ENCODE results near the gene CLDN11. TPM values are rescaled to one million over a fixed set of nuclear protein-coding genes. Genes with fewer than 3 reads are reported as not detected.

Gene CLDN11
- total RNA-seq, 1 donor from 2014 or later = 86.8 TPM

DNA sequence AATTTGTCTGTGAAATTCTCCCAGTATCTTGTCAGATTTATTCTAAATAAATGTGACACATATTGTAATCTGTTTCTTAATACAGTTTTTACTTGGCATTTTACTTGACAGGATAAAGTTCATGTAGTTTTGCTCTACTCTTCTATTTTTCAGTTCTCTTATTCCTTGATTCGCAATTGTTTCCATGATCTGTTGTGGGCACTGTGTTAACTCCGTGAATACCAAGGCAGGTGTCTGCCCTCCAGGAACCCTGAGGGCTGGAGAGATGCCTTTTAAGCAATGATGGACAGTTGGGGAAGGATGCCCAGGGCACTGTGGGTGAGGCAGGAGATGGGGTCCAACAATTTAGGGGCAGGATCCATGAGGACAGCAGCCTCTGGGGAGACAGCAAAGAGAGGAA lies 3.1 kb downstream of the CLDN11 start:
- H3K4me1 Mint-ChIP-seq (ENCODE audit: unreplicated experiment) = peaks cover 45% of the 10 kb centered on the region
- peaks cover 25% of the 10 kb centered on the region for H3K27me3 Mint-ChIP-seq
- peak overlapping the region; percentile 86 for H3K4me3 Mint-ChIP-seq
- peaks cover 12% of the 10 kb centered on the region for H3K36me3 Mint-ChIP-seq
- TF ChIP-seq, protein P1, sequence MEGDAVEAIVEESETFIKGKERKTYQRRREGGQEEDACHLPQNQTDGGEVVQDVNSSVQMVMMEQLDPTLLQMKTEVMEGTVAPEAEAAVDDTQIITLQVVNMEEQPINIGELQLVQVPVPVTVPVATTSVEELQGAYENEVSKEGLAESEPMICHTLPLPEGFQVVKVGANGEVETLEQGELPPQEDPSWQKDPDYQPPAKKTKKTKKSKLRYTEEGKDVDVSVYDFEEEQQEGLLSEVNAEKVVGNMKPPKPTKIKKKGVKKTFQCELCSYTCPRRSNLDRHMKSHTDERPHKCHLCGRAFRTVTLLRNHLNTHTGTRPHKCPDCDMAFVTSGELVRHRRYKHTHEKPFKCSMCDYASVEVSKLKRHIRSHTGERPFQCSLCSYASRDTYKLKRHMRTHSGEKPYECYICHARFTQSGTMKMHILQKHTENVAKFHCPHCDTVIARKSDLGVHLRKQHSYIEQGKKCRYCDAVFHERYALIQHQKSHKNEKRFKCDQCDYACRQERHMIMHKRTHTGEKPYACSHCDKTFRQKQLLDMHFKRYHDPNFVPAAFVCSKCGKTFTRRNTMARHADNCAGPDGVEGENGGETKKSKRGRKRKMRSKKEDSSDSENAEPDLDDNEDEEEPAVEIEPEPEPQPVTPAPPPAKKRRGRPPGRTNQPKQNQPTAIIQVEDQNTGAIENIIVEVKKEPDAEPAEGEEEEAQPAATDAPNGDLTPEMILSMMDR (conservative IDR thresholded peaks at IDR 0.05) = no peak
- H3K27ac Mint-ChIP-seq = no peak overlapping the region
- no peak for DNase-seq (ENCODE audit: extremely low spot score, unreplicated experiment)
- H3K9me3 Mint-ChIP-seq = peaks cover 6% of the 10 kb centered on the region

DNA sequence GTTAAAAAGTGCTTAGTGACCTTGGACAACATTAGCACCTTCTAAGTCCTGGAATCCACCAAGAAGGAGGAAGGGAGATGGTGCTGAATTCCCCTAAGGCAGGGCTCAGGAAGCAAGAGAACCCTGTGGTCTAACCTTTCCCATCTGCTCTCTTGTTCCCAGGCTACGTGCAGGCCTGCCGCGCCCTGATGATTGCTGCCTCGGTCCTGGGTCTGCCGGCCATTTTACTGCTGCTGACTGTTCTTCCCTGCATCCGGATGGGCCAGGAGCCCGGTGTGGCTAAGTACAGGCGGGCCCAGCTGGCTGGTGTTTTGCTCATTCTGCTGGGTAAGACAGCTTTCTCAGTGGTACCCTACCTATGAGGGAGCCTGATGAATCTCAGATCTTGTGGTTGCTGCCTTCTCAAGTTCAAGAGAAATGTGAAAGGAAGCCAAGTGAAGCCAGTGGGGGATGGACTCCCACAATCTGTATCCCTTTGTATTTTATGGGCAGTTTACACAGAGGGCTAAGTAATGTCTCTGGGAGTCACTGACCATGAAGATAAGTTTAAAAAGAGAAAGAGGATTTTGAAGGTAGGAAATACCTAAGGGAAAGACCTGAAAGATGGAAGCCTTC lies 4.4 kb downstream of the CLDN11 start:
- peaks cover 39% of the 10 kb centered on the region for H3K4me1 Mint-ChIP-seq (ENCODE audit: unreplicated experiment)
- DNase-seq (ENCODE audit: extremely low spot score, unreplicated experiment) = no peak
- peaks cover 12% of the 10 kb centered on the region for H3K36me3 Mint-ChIP-seq
- H3K27ac Mint-ChIP-seq = no peak overlapping the region
- TF ChIP-seq, protein P1 (conservative IDR thresholded peaks at IDR 0.05) = no peak
- H3K9me3 Mint-ChIP-seq = no peaks in the 10 kb centered on the region
- no peak overlapping the region for H3K4me3 Mint-ChIP-seq
- peaks cover 14% of the 10 kb centered on the region for H3K27me3 Mint-ChIP-seq

DNA sequence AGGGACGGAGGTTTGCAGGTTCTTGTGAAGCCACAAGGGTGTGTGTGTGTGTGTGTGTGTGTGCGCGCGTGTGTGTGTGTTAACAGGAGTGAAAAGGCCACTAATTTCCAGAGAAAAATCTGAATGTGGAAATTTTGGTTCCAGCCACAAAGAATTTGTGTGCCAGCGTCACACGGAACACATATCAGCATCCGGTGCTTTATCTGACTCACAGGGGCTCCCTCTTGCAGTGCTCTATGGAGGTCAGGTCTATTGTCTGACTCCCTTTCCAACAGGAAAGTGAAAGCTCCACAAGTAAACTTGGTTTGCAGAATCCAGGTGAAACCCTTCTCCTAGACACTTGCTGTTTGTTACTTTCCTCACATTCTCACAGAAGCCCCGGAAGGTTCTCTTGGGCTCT lies 6.2 kb downstream of the CLDN11 start:
- H3K4me3 Mint-ChIP-seq = no peak overlapping the region
- peaks cover 49% of the 10 kb centered on the region for H3K4me1 Mint-ChIP-seq (ENCODE audit: unreplicated experiment)
- peaks cover 12% of the 10 kb centered on the region for H3K36me3 Mint-ChIP-seq
- no peak overlapping the region for H3K27ac Mint-ChIP-seq
- H3K27me3 Mint-ChIP-seq = peaks cover 11% of the 10 kb centered on the region
- TF ChIP-seq, protein P1 (conservative IDR thresholded peaks at IDR 0.05) = no peak
- H3K9me3 Mint-ChIP-seq = no peaks in the 10 kb centered on the region
- DNase-seq (ENCODE audit: extremely low spot score, unreplicated experiment) = no peak

DNA sequence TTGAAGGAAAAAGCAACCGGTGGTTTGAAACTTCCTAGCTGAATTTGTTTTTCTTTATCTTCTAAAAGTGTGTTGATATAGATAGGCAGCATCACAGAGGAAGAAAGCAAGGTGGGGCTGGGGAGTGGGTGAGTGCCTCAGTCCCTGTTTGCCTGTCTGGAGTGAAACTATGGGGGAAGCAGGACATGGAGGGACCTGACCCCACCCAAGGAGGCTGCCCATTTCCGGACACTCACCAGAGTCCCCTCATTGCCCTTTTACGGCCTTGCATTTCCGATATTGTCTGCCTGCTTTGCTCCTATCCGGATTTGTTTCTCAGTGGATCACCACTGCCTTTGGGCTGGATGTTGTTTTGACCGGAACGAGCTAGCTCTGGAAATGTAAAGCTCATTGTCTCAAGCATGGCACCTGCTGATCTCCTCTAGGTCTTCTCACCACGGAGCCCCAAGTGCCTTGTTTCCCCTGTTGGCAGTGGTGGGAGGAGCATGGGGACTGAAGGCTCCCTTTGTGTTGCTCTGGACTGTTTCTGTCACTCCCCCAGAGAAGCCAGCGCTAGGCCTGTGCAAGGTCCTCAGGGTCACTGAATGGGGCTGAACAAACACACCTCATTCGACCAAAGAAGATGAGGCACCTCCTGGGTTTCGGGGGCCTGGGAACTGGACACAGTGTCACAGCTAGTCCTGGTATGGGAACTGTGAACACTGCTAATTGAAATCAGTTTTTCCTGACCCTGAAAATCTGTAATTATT lies 7.0 kb downstream of the CLDN11 start:
- H3K4me3 Mint-ChIP-seq = no peak overlapping the region
- H3K27ac Mint-ChIP-seq = peak overlapping the region; percentile 43
- H3K9me3 Mint-ChIP-seq = no peaks in the 10 kb centered on the region
- TF ChIP-seq, protein P1 (conservative IDR thresholded peaks at IDR 0.05) = peak; percentile 25
- peaks cover 7% of the 10 kb centered on the region for H3K36me3 Mint-ChIP-seq
- H3K4me1 Mint-ChIP-seq (ENCODE audit: unreplicated experiment) = peaks cover 47% of the 10 kb centered on the region
- peaks cover 5% of the 10 kb centered on the region for H3K27me3 Mint-ChIP-seq
- DNase-seq (ENCODE audit: extremely low spot score, unreplicated experiment) = no peak

DNA sequence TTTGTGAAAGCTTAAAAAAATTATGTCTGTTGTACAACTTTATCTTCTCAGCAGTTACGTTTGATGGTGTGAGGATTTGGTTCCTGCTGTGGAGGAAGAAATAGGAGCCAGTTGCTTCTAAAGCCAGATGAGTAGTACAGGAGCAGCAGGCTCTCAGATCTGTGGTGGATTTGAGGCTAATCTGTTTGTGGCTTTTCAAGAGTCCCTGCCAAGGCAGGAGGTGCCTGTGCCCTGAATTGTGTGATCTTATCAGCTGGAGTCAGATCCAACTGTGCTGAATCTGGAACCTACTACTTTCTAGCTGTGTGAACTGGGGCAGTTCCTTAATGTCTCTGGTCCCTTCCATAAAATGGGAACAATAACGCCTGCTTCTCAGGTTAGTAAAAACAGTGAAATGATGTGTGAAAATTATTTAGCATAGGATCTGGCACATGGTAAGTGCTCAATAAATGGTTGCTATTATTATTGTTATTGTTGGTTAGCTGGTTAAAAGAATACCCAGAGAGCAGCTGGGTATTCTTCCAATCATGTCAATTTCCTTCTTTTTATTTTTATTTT lies 7.7 kb downstream of the CLDN11 start:
- no peak overlapping the region for H3K4me3 Mint-ChIP-seq
- peaks cover 3% of the 10 kb centered on the region for H3K27me3 Mint-ChIP-seq
- peaks cover 7% of the 10 kb centered on the region for H3K36me3 Mint-ChIP-seq
- TF ChIP-seq, protein P1 (conservative IDR thresholded peaks at IDR 0.05) = no peak
- no peak for DNase-seq (ENCODE audit: extremely low spot score, unreplicated experiment)
- H3K4me1 Mint-ChIP-seq (ENCODE audit: unreplicated experiment) = peaks cover 45% of the 10 kb centered on the region
- peak overlapping the region; percentile 43 for H3K27ac Mint-ChIP-seq
- no peaks in the 10 kb centered on the region for H3K9me3 Mint-ChIP-seq
